B cell (primary cell): ENCODE results near the gene SMIM20. TPM values are rescaled to one million over a fixed set of nuclear protein-coding genes. Genes with fewer than 3 reads are reported as not detected.

Experiments
- ATAC-seq: fragments of 200-7000 bp; cut with Tn5 transposase; one replicate; pipeline ENCODE4 v1.10.0; 2021; ENCODE audit warnings: low read depth, mild to moderate bottlenecking, moderate number of reproducible peaks, moderate library complexity
- CTCF ChIA-PET: fragments of 350-600 bp; sonication (Branson Sonifier 250); formaldehyde crosslinking; loops from one replicate; lab custom pipeline; 2021; ENCODE audit warnings: antibody characterized with exemption, inconsistent platforms; lab: Charles Lee
- POLR2A ChIA-PET: fragments of 350-600 bp; sonication (Branson Sonifier 250); formaldehyde crosslinking; loops from one replicate; lab custom pipeline; 2021; ENCODE audit warnings: antibody characterized with exemption; lab: Charles Lee
- DNase-seq: peaks from one replicate; pipeline ENCODE4 v3.0.0; 2013
- H2AFZ ChIP-seq: 2 replicates; pipeline ENCODE4 v1.6.1; 2012; ENCODE audit warnings: mild to moderate bottlenecking, low read depth, low read length; ENCODE audit not compliant: insufficient read depth, poor library complexity, severe bottlenecking
- H3K27ac ChIP-seq, 2 donors: 1 replicate in 1 of 2; 2 replicates in 1 of 2; pipeline ENCODE4 v1.5.1; 2012 to 2013; ENCODE audit warnings: low read length in 2 of 2, mild to moderate bottlenecking in 2 of 2, moderate library complexity in 1 of 2
- H3K27me3 ChIP-seq, 4 experiments: fragments of 200-600 bp in 1 of 4; sonication (generic) in 1 of 4; replicated peaks in 1 of 4; 1 replicate in 2 of 4; 2 replicates in 2 of 4; pipeline versions ENCODE4 v1.6.1 to v1.7.0; 2013 to 2016; ENCODE audit warnings: low read length in 3 of 4, mild to moderate bottlenecking in 2 of 4, mixed read lengths in 1 of 4, moderate library complexity in 1 of 4; ENCODE audit not compliant: insufficient read depth in 4 of 4, control insufficient read depth in 3 of 4; ENCODE audit errors: control extremely low read depth in 1 of 4
- H3K36me3 ChIP-seq, 2 experiments: replicated peaks in 1 of 2; 1 replicate in 1 of 2; 2 replicates in 1 of 2; pipeline versions ENCODE4 v1.6.1 to v1.7.1; 2013; ENCODE audit warnings: low read length in 1 of 2; ENCODE audit not compliant: insufficient read depth in 2 of 2, control insufficient read depth in 1 of 2; ENCODE audit errors: control extremely low read depth in 1 of 2, extremely low read depth in 1 of 2
- H3K4me1 ChIP-seq, 2 donors: fragments of 200-600 bp in 1 of 2; sonication (generic) in 1 of 2; 1 replicate in 1 of 2; 2 replicates in 1 of 2; pipeline versions ENCODE4 v1.5.1 to v1.6.1; 2013 to 2017; ENCODE audit warnings: low read length in 2 of 2; ENCODE audit not compliant: control insufficient read depth in 2 of 2, insufficient read depth in 2 of 2
- H3K4me2 ChIP-seq: replicated peaks from 2 replicates; pipeline ENCODE3; 2012; ENCODE audit warnings: mild to moderate bottlenecking, low read depth, low read length; ENCODE audit not compliant: poor library complexity, severe bottlenecking
- H3K4me3 ChIP-seq, 5 experiments: fragments of 200-600 bp in 1 of 5; sonication (generic) in 1 of 5; 1 replicate in 3 of 5; 2 replicates in 2 of 5; pipeline versions ENCODE4 v1.5.1 to v1.7.0; 2011 to 2016; ENCODE audit warnings: low read length in 4 of 5, mild to moderate bottlenecking in 4 of 5, low read depth in 2 of 5, control low read depth in 1 of 5, moderate library complexity in 1 of 5; ENCODE audit not compliant: insufficient read depth in 1 of 5; ENCODE audit errors: control extremely low read depth in 1 of 5, extremely low read depth in 1 of 5
- H3K79me2 ChIP-seq: fragments of 200-600 bp; sonication (generic); one replicate; pipeline ENCODE4 v1.6.0; 2016; ENCODE audit warnings: low read length; ENCODE audit not compliant: control insufficient read depth, insufficient read depth
- H3K9ac ChIP-seq: fragments of 200-600 bp; sonication (generic); 2 replicates; pipeline ENCODE4 v1.6.1; 2017; ENCODE audit warnings: mild to moderate bottlenecking, low read length, moderate library complexity
- H3K9me3 ChIP-seq, 3 donors: one replicate each; pipeline versions ENCODE4 v1.6.1 to v1.7.1; 2013; ENCODE audit warnings: low read length in 2 of 3; ENCODE audit not compliant: control insufficient read depth in 2 of 3, insufficient read depth in 1 of 3; ENCODE audit errors: control extremely low read depth in 1 of 3
- H4K20me1 ChIP-seq: 2 replicates; pipeline ENCODE4 v1.6.0; 2012; ENCODE audit warnings: mild to moderate bottlenecking, low read length; ENCODE audit not compliant: insufficient read depth, control insufficient read depth, poor library complexity, severe bottlenecking
- H3K27ac Mint-ChIP-seq: one replicate; pipeline ENCODE4 v1.8.0; 2021; ENCODE audit warnings: mixed read lengths
- H3K27me3 Mint-ChIP-seq: one replicate; pipeline ENCODE4 v1.8.0; 2021; ENCODE audit warnings: mixed read lengths
- H3K4me1 Mint-ChIP-seq: one replicate; pipeline ENCODE4 v1.8.0; 2021; ENCODE audit warnings: mixed read lengths
- H3K4me3 Mint-ChIP-seq: one replicate; pipeline ENCODE4 v1.8.0; 2021; ENCODE audit warnings: mixed read lengths
- H3K9me3 Mint-ChIP-seq: one replicate; pipeline ENCODE4 v1.8.0; 2022; ENCODE audit warnings: mixed read lengths; ENCODE audit not compliant: insufficient read depth
- EZH2 ChIP-seq: IDR thresholded peaks from 2 replicates; pipeline ENCODE4 v1.6.1; 2012; ENCODE audit warnings: borderline replicate concordance, low read depth, mild to moderate bottlenecking, moderate library complexity, low read length; ENCODE audit not compliant: insufficient read depth, poor library complexity, severe bottlenecking
- WGBS: methylation state at CpG from one replicate; pipeline ENCODE4 v1.1.5; 2013; ENCODE audit warnings: missing lambda C conversion rate; ENCODE audit not compliant: insufficient coverage; 5-methylcytosine and 5-hydroxymethylcytosine counted together
- intact Hi-C: fragments of 100-400 bp; cut with micrococcal nuclease; formaldehyde crosslinking; loops from one replicate; pipeline ENCODE4 v1.10.0; 2022
- polyA plus RNA-seq: library from polyadenylated mRNA; depleted of rRNA; stranded (reverse); fragments of >200 nt; gene quantifications from 2 replicates; pipeline ENCODE4 v1.2.3, GENCODE V29; 2012
- total RNA-seq, 2 donors: library from RNA; stranded (reverse); fragments of 120-200 nt in 1 of 2; gene quantifications; 1 replicate in 1 of 2; 2 replicates in 1 of 2; pipeline versions ENCODE4 v1.2.3 to v1.2.4, GENCODE V29; 2013 to 2022
- TF ChIP-seq, protein P1 (sequence below): fragments of 200-600 bp; IDR thresholded peaks from one replicate; pipeline ENCODE4 v1.8.0; 2022; ENCODE audit warnings: antibody characterized with exemption, mild to moderate bottlenecking

SMIM20 gene
- total and polyA plus RNA-seq, 2 donors (not counting 1 experiment from before 2014, with no cell fraction given): 12.6 to 20.2 TPM

DNA sequence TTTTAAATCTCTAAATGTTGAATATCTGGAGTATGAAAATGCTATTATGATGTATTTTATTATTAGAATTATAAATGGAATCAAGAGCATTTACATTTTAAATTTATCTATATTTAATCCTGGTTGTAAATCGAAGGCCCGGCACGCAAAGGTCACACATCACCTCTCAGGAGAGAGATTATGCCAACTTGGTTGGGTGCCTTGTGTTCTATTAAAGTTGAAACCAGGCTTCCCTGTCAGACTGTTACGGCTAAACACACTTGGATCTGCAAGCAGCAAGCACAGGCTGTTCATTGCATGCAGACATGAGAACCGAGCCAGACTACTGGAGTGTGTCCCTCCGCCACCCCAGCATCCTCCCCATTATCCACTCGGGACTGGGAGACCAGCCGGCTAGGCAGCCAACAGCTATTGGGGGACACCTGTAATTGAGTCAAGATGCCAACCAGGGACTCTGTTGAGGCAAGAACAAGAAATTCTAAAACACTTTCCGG, 34.9 kb upstream of the SMIM20 start:
- Histone ChIP-seq H3K4me1 (peaks cover 70 to 76% of the 10 kb centered on the region in 2 donors), H3K9me3 (peaks cover 0 to 3% (median 0%) of the 10 kb centered on the region in 3 donors), H4K20me1 (no peaks in the 10 kb centered on the region), H3K4me3 (no peak overlapping the region), H3K27me3 (no peaks in the 10 kb centered on the region), H3K36me3 (no peaks in the 10 kb centered on the region), H3K9ac (no peak overlapping the region), H3K27ac (peak overlapping the region; percentile 70 to 71), H3K4me2 (peak overlapping the region; percentile 45), H3K79me2 (peaks cover 20% of the 10 kb centered on the region), H2AFZ (no peak overlapping the region)
- peaks cover 79% of the 10 kb centered on the region for H3K4me1 Mint-ChIP-seq
- peak overlapping the region; percentile 82 for H3K4me3 Mint-ChIP-seq
- peak overlapping the region; percentile 97 for H3K27ac Mint-ChIP-seq
- WGBS: 86% methylated on average over 8 of the region's 9 CpGs
- POLR2A ChIA-PET: interaction anchor here (1.9 to 3.2 kb wide), 2 partner anchors 11 to 34 kb away, joined by 4 to 16 read pairs; partner anchors contain the start of gene SMIM20
- no peak for ATAC-seq
- intact Hi-C loops: no loop called here
- TF ChIP-seq, protein P1, sequence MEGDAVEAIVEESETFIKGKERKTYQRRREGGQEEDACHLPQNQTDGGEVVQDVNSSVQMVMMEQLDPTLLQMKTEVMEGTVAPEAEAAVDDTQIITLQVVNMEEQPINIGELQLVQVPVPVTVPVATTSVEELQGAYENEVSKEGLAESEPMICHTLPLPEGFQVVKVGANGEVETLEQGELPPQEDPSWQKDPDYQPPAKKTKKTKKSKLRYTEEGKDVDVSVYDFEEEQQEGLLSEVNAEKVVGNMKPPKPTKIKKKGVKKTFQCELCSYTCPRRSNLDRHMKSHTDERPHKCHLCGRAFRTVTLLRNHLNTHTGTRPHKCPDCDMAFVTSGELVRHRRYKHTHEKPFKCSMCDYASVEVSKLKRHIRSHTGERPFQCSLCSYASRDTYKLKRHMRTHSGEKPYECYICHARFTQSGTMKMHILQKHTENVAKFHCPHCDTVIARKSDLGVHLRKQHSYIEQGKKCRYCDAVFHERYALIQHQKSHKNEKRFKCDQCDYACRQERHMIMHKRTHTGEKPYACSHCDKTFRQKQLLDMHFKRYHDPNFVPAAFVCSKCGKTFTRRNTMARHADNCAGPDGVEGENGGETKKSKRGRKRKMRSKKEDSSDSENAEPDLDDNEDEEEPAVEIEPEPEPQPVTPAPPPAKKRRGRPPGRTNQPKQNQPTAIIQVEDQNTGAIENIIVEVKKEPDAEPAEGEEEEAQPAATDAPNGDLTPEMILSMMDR: no peak
- no peak for TF ChIP-seq EZH2
- peaks cover 2% of the 10 kb centered on the region for H3K9me3 Mint-ChIP-seq
- CTCF ChIA-PET: interaction anchor here (0.7 to 1.9 kb wide), 4 partner anchors 10 to 37 kb away, joined by 3 to 6 read pairs (median 4); no protein-coding TSS in a partner anchor
- no peaks in the 10 kb centered on the region for H3K27me3 Mint-ChIP-seq
- peak; percentile 41 for DNase-seq

DNA sequence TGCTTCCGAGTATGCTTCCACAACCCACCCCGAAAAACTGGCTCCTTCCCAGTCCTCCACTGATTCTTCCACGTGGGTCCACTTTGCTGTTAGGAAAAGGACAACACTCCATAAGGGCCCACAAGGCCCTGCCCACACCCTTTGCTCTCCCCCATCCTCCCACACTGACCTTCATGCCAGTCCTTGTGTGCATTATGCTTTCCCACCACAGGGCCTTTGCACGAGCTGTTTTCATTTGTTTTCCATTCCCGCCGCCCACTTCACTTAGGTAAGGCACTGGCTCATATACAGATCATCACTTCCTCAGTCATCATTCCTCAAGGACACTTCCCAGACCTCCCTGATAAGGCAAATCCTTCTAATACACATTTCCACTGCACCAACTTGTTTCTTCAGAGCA, 34.4 kb upstream of the SMIM20 start:
- H3K79me2 ChIP-seq: peaks cover 20% of the 10 kb centered on the region
- H3K4me2 ChIP-seq: peak overlapping the region; percentile 45
- no peak overlapping the region for H3K4me3 ChIP-seq
- H4K20me1 ChIP-seq: no peaks in the 10 kb centered on the region
- WGBS: 89% methylated on average over 6 of the region's 6 CpGs
- ATAC-seq (no peak), DNase-seq (no peak)
- H3K9me3 Mint-ChIP-seq: peaks cover 2% of the 10 kb centered on the region
- H3K27me3 Mint-ChIP-seq: no peaks in the 10 kb centered on the region
- H3K27ac ChIP-seq: peak overlapping the region; percentile 70 to 71
- H3K4me1 ChIP-seq: peaks cover 70 to 76% of the 10 kb centered on the region in 2 donors
- ChIA-PET CTCF (interaction anchor here (1.2 to 1.9 kb wide), 2 partner anchors 24 to 25 kb away, joined by 4 to 6 read pairs; no protein-coding TSS in a partner anchor), POLR2A (interaction anchor here (1.9 to 3.2 kb wide), 2 partner anchors 12 to 34 kb away, joined by 4 to 16 read pairs; partner anchors contain the start of gene SMIM20)
- peak overlapping the region; percentile 82 for H3K4me3 Mint-ChIP-seq
- peaks cover 80% of the 10 kb centered on the region for H3K4me1 Mint-ChIP-seq
- intact Hi-C loops: no loop called here
- TF ChIP-seq, protein P1: no peak
- no peak for TF ChIP-seq EZH2
- H3K27me3 ChIP-seq: no peaks in the 10 kb centered on the region
- no peaks in the 10 kb centered on the region for H3K36me3 ChIP-seq
- no peak overlapping the region for H3K9ac ChIP-seq
- H2AFZ ChIP-seq: no peak overlapping the region
- peak overlapping the region; percentile 97 for H3K27ac Mint-ChIP-seq
- peaks cover 0 to 3% (median 0%) of the 10 kb centered on the region in 3 donors for H3K9me3 ChIP-seq
